Measurements from ENCODE around the gene ZNF70.

The ZNF70 gene

DNA sequence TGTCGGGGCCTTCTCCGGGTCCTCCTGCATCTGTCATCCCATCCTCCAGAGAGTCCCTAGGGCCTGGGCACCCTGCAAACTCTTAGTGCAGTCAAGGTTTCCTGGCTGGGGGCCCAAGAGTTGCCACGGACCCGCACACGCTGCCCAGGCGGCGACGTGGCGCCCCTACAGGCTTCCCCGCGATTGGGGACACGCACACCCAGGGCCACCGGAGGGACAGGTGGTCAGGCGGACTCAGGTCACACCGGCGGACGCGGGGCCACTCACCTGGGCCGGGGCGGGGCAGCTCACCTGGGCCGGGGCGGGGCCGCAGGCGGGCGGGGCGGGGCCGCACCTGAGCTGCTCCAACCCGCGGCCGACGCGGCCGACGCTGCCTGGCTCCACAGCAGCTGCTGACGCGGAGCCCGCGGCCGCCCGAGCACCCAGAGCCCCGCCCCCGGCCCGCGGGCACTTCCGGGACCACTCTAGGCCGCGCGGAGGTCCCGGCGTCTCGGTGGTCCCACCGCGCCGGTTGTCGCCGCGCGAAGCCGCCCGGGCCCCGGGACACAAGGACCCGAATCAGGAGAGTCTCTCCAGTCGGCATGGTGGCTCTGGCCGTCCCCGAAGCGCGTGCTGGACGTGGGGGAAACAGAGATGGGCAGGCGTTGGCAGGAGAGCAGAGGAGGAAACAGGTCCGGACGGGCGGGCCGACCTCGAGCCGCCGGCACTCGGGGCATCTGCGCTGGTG is at the start of gene ZNF70:
TSS of gene ZNF70 (minus strand) at position 399 of the 727 bp plus-strand sequence. CDS start 5,972 bp downstream, outside the sequence.
- no peak for DNase-seq (ENCODE audit: low read depth, low spot score)

DNA sequence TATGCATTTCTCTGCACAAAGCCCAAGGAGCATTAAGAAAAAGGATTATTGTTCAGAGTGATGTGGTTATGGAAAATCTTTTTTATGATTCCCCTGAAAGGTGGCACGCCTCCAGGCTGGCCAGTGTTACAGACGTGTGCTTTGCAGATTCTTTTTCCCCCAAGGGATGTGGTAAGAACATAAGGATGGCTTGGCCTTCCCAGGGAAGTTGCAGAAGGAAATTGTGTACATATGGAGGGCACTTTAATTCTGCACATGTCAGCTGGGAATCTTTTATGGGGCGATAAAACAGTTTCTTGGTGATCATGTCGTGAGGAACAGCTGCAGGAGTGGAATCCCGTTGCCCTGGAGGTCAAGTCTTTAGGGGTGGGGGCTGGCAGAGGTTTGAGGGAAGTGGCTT is 45.5 kb upstream of the ZNF70 start:
- no peak for DNase-seq (ENCODE audit: low read depth, low spot score)

DNA sequence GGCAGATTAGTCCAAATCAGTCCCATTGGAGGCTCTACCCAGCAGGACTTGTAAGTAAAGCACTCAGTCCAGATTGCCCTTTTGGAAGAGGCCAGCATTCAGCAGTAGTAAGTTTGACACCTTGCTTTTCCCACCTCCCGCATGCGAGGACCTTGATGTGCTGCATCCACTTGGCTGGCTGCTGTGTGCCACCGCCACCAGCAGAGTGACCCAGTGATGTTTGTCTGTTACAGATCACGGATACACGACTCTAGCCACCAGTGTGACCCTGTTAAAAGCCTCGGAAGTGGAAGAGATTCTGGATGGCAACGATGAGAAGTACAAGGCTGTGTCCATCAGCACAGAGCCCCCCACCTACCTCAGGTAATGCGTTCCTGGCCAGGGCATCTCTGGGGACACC is 42.4 kb upstream of the ZNF70 start:
- no peak for DNase-seq (ENCODE audit: low read depth, low spot score)

DNA sequence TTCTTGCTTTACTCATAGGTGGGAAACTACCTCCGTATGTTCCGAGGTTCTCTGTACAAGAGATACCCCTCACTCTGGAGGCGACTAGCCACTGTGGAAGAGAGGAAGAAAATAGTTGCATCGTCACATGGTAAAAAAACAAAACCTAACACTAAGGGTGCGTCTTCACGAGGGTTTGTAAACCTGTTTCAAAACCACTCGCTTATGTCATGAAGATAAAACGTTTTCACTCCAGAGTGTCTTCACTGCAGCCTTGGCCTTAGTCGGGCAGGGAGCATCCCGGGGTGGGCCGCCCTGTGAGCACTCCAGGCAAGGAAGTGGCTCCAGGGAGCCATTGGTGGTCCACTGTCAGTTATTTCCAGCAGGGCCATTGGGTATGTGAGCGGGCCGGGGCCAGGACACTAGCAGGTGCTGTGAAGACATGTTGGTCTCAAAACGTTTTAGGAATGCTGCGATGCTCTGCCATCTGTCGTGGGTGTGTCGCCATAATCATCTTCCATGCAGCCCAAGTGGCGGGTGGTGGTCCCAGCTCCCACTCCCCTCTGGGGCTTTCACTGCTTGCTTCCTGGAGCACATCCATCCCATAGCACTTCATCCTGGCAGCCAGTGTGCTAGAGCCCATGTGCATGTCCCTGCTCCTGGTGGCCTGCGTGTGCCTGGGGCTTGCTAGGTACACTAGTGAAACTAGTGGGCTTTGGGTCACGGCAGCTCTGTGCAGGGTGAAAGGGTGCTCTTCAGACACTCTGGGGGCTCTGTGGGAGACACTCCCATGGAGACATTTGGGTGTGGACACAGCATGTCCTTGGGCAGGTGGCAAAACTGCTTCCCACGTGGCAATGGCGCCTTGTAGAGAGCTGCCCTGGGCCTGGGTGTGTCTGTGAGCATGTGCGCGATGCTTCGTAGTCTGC is 41.1 kb upstream of the ZNF70 start:
- no peak for DNase-seq (ENCODE audit: low read depth, low spot score)

DNA sequence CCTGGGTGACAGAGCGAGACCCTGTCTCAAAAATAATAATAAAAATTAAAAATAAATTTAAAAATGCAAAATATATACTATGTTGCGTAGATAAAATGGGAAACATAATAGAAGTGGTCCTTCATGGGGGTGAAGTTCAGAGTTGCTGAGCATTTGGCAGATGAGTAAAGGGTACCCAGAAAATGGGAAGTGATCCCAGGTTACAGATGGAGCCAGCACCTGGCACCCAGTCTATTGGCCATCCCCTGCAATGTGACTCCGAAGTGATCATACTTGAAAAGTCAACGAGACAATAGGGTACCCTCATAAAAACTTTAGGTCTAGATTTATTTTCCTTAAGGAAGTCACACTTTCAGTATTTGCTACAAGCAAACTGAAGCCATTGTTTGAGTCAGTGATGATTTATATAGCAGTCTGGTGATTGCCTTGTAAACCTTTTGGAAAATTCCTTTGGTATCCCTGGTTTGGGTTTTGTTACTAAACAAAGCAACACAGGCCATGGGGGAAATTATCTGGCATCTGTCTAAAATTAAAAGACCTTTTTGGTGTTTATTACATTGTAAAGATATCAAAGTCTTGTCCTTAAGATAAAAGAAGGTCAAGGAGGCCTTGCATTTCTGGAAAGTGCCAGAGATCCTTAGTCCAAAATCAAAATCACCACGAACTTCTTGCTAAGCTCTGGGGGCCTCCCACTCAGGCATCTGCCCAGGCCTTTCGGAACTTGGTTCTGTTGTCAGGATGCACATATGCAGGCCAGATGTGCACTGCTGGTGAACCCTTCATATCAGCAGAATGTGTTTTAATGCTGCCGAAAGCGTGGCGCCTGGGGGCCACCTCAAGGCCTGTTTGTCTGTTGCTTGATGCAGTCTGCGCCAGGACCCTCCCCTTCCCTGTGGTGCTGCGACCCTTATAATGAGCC is 40.2 kb upstream of the ZNF70 start:
- DNase-seq (ENCODE audit: low read depth, low spot score): no peak

DNA sequence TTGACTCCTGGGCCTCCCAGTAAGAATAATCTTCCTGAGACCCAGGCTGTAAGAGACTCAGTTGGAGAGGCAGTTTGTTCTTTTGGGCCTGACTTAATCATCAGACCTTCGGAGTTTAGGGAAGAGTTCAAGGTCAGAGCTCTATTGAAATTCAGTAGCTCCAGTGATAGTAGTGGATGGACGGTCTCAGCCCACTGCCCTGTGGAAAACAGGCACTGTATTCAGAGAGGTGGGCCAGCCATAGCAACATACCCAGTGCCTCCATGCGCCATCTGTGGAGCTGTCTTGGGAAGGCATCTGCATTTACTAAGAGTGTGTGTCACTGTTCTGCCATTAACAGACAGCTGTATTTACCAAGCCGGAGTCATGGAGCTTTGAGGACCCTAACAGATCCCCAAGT is 38.7 kb upstream of the ZNF70 start:
- no peak for DNase-seq (ENCODE audit: low read depth, low spot score)

DNA sequence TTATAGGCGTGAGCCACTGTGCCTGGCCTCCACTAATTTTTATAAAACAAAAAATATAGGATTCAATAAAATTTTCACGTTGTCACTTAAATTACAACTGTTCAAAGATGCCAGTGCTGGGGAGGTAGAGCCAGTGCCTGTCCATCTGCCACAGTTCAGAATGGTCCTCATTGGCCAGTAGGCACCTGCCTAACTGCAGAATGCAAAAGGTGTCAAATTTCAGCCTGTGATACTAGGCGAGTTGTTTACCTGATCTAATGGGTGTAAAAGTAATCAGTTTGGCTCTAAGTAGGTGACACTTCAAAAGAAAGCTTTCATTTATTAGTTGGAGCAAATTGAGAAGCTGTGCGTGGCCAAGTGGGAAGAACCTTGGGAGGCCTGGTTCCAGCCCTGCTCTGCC is 38.2 kb upstream of the ZNF70 start:
- no peak for DNase-seq (ENCODE audit: low read depth, low spot score)

DNA sequence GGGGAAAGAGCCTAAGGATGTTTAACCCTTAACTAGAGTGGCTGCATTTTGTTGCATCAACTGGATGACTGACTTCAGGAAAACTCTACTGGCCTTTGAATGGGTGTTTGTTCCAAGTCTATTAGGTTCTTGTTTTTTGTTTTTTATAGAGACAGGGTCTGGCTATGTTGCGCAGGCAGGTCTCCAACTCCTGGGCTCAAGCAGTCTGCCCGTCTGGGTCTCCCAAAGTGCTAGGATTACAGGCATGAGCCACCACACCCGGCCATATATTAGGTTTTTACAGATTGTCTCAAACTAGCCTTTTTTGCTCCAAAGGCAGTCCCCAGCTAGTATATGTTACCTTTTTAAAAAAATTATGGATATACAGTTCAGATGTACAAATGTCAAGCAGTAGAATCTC is 37.0 kb upstream of the ZNF70 start:
- no peak for DNase-seq (ENCODE audit: low read depth, low spot score)

DNA sequence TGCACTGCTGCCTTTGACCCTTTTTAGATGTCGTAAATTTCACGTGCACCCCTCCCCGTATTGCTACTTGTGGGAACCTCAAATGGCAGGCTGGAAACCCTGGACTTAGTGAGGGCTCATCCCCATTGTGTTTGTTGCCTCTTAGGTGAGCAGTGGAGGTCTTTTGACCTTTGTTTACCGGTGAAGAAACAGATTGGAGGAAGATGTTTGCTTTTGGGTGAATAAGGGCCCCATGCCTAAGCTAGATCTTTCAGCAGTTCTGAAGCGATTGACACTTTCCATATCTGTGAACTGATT is 36.6 kb upstream of the ZNF70 start:
- no peak for DNase-seq (ENCODE audit: low read depth, low spot score)

DNA sequence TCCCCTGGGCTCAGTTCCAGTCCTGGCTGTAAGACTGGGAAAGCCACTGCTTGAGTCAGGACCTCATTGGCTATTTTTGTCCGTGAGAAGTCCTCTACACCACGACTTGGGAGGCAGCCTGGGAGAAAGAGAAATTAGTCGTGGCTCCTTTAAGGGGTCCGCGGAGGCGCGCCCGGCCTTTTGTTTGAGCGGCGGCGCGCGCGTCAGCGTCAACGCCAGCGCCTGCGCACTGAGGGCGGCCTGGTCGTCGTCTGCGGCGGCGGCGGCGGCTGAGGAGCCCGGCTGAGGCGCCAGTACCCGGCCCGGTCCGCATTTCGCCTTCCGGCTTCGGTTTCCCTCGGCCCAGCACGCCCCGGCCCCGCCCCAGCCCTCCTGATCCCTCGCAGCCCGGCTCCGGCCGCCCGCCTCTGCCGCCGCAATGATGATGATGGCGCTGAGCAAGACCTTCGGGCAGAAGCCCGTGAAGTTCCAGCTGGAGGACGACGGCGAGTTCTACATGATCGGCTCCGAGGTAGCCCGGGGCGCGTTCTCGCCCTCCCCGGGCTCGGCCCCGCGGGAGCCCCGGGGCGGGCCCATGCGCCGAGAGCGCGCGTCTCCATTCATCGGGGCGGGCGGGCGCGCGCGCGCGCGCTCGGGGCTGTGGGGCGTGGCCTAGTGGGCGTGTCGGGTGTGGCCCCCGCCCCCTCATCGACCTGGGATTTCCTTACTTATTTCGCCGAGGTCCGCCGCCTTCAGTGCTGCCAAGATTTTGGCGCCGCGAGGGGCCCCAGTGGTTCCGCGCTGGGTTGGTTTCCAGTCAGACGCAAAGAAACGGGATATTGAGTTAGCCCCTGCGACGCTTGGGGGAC is 36.1 kb upstream of the ZNF70 start, which contains the start of gene SMARCB1:
TSS of gene SMARCB1 (plus strand) at position 215 of the 848 bp plus-strand sequence. CDS start at position 419, 204 bp downstream.
- no peak for DNase-seq (ENCODE audit: low read depth, low spot score)

DNA sequence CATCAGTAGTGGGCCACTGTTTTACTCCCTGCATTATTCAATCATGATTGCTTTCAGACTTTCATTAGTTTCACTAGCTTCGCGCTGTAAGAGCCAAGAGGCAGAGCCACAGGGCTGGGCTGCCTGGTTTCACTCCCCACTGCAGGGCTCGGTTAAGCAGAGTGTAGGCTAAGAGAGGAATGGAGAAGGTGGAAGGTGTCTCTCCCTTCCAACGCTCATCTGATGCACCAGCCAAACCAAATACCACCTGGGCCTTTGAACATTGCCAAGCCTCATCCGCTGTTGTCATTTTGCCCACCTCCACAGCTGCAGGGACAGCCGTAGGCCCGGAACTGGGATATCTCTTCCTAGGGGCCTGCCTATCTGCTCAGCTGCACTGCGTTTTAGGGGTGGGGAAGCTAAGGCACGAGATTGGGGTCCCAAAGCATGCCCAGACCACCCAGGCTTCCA is 35.4 kb upstream of the ZNF70 start:
- DNase-seq (ENCODE audit: low read depth, low spot score): no peak

DNA sequence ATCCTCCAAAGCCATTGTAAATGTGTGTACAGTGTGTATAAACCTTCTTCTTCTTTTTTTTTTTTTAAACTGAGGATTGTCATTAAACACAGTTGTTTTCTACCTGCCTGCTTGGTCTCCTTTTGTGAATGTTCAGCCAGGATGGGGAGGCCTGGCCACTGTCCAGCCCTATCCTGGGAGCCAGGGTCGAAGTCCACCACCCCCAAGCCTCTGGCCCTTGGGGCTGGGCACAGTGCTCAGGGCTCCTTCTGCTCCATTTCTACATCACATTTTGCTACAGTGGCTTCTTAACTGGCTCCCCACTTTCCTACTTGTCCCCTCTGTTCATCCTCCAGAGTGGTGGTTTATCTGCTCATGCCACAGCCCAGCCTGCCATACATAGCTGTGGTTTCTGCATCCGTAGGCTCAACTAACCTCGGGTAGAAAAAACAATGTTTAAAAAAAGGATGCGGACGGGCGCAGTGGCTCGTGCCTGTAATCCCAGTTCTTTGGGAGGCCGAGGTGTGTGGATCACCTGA is 33.4 kb upstream of the ZNF70 start:
- no peak for DNase-seq (ENCODE audit: low read depth, low spot score)

DNA sequence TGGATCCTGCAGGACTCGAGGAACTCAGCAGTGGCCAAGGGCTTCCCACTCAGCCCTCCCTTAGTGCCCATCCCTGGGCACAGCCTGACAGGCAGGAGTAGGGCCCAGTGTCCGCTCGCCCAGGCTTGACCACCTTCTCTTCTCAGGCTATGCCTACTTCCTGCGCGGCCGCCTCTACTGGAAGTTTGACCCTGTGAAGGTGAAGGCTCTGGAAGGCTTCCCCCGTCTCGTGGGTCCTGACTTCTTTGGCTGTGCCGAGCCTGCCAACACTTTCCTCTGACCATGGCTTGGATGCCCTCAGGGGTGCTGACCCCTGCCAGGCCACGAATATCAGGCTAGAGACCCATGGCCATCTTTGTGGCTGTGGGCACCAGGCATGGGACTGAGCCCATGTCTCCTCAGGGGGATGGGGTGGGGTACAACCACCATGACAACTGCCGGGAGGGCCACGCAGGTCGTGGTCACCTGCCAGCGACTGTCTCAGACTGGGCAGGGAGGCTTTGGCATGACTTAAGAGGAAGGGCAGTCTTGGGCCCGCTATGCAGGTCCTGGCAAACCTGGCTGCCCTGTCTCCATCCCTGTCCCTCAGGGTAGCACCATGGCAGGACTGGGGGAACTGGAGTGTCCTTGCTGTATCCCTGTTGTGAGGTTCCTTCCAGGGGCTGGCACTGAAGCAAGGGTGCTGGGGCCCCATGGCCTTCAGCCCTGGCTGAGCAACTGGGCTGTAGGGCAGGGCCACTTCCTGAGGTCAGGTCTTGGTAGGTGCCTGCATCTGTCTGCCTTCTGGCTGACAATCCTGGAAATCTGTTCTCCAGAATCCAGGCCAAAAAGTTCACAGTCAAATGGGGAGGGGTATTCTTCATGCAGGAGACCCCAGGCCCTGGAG is 32.6 kb upstream of the ZNF70 start:
- DNase-seq (ENCODE audit: low read depth, low spot score): no peak

DNA sequence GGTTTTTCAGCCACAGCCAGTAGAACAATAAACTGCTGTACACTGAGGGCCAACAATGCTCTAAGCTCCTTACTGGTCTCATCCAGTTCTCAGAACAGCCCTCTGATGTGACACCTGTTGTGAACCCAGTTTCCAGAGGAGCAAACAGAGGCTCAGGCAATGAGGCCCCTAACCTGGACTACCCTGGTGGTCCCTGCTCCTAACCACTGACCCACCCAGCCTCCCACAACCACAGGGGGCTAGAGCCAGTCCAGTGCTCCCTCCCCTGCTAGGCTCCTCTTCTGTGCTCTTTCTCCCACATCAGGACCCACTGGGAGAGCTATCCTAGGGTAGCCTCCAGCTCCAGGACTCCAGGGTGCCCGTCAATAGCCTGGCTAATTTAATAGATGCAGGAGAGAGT is 31.8 kb upstream of the ZNF70 start:
- DNase-seq (ENCODE audit: low read depth, low spot score): no peak

DNA sequence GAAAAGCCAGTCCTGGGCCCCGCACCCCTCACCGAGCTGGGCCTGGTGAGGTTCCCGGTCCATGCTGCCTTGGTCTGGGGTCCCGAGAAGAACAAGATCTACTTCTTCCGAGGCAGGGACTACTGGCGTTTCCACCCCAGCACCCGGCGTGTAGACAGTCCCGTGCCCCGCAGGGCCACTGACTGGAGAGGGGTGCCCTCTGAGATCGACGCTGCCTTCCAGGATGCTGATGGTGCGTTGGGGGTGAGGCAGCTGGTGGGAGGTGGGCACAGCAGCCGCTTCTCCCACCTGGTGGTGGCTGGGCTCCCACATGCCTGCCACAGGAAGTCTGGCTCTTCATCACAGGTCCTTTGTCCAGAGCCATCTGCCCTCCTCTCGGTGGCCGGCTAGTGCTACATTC is 31.3 kb upstream of the ZNF70 start:
- DNase-seq (ENCODE audit: low read depth, low spot score): no peak

DNA sequence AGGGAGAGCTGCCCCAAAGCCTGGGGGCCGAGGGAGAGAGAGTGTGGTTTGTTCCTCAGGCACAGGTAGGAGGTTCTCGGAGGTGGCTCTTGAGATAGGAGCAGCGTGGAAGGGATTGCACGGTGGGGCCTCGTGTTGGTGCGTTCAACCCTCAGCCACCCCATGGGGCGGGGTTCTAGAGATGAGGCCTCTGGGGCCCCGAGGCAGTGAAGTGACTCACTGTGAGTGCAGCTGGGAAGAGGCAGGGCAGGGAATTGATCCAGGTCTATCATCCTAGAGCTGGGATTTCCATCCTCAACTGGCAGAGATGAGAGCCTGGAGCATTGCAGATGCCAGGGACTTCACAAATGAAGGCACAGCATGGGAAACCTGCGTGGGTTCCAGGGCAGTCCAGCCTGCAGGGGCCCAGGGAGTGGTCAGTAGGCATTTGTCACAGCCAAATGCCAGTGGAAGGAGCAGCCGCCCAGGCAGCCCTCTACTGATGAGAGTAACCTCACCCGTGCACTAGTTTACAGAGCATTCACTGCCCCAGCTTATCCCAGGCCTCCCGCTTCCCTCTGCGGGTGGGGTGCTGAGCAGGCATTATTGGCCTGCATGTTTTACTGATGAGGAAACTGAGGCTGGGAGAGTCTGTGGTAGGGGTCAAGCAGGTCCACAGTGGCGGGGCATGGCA is 30.7 kb upstream of the ZNF70 start:
- DNase-seq (ENCODE audit: low read depth, low spot score): no peak

DNA sequence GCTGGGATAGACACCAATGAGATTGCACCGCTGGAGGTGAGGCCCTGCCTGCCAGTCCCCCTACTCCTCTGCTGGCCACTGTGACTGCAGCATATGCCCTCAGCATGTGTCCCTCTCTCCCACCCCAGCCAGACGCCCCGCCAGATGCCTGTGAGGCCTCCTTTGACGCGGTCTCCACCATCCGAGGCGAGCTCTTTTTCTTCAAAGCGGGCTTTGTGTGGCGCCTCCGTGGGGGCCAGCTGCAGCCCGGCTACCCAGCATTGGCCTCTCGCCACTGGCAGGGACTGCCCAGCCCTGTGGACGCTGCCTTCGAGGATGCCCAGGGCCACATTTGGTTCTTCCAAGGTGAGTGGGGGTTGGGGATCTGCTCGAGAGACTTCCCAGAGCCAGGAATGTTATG is 30.2 kb upstream of the ZNF70 start:
- DNase-seq (ENCODE audit: low read depth, low spot score): no peak

DNA sequence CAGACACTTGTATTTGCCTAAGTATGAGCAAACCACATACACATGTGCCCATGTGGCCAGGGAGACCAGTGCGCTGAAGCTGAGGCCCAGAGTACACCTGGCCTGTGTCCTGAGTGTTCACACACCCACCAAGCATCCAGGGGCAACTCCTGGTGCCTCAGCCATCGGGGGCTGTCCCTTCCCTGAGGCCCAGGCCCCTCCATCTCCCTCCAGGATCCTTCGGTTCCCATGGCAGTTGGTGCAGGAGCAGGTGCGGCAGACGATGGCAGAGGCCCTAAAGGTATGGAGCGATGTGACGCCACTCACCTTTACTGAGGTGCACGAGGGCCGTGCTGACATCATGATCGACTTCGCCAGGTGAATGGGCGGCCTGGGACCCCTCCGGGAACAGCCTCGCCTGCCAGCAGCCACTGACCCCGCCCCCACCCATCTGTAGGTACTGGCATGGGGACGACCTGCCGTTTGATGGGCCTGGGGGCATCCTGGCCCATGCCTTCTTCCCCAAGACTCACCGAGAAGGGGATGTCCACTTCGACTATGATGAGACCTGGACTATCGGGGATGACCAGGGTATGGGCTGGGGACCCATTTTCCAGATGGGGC is 29.3 kb upstream of the ZNF70 start:
- DNase-seq (ENCODE audit: low read depth, low spot score): no peak

DNA sequence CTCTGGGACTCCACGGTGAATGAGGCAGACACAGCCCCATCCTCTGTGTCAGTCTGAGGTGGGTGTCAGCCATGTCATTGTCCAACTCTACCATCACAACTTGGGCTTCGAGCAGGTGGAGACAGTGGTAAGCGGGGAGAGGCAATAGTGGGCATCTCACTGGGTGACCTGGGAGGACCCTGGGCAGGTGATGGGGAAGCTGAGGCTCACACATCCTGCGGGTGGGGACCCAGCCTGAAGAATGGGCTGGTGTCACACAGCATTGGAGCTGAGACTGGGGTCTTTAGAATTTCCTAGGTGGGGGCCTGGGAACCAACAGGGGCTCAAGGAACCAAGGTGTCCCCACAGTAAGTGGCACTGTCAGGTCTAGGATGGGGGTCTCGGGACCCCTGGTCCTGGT is 28.8 kb upstream of the ZNF70 start:
- no peak for DNase-seq (ENCODE audit: low read depth, low spot score)

Data from iPS DF 19.7 (cell line).